Neural cell (in vitro differentiated cells): ENCODE measurements around the gene URB2. TPM values are rescaled to one million over a fixed set of nuclear protein-coding genes. Genes with fewer than 3 reads are reported as not detected.

Source experiments
- H2AFZ ChIP-seq: fragments of 200-600, 300-800 bp; sonication (generic), shearing (Covaris generic); 2 replicates; pipeline ENCODE4 v1.6.0; 2014; ENCODE audit warnings: low read depth, mild to moderate bottlenecking, antibody characterized with exemption, low read length, moderate library complexity
- H3F3A ChIP-seq: fragments of 200-600 bp; shearing (Covaris generic); 2 replicates; pipeline ENCODE4 v1.6.1; 2016; ENCODE audit warnings: mild to moderate bottlenecking, moderate library complexity, mixed read lengths, antibody characterized with exemption, low read length; ENCODE audit not compliant: insufficient read depth, poor library complexity, severe bottlenecking
- H3K27ac ChIP-seq: fragments of 200-600, 300-800 bp; sonication (generic), shearing (Covaris generic); 2 replicates; pipeline ENCODE4 v1.5.1; 2014; ENCODE audit warnings: mild to moderate bottlenecking, low read length, moderate library complexity
- H3K27me3 ChIP-seq: fragments of 300-800, 200-600 bp; sonication (generic), shearing (Covaris generic); 2 replicates; pipeline ENCODE4 v1.6.0; 2014; ENCODE audit warnings: mild to moderate bottlenecking, low read depth, low read length, moderate library complexity; ENCODE audit not compliant: insufficient read depth
- H3K36me3 ChIP-seq: fragments of 300-800, 200-600 bp; sonication (generic), shearing (Covaris generic); 2 replicates; pipeline ENCODE4 v1.5.1; 2014; ENCODE audit warnings: mild to moderate bottlenecking, antibody characterized with exemption, low read length, moderate library complexity; ENCODE audit not compliant: insufficient read depth
- H3K4me2 ChIP-seq: fragments of 300-800, 200-600 bp; sonication (generic), shearing (Covaris generic); 2 replicates; pipeline ENCODE4 v1.6.0; 2014; ENCODE audit warnings: mild to moderate bottlenecking, low read length
- H3K4me3 ChIP-seq: fragments of 300-800, 200-600 bp; sonication (generic), shearing (Covaris generic); 2 replicates; pipeline ENCODE4 v1.5.1; 2014; ENCODE audit warnings: mild to moderate bottlenecking, low read length, moderate library complexity
- H3K79me2 ChIP-seq: fragments of 200-600 bp; shearing (Covaris generic); replicated peaks from 2 replicates; pipeline ENCODE4 v1.6.0; 2014; ENCODE audit warnings: mild to moderate bottlenecking, low read length, moderate library complexity; ENCODE audit not compliant: insufficient read depth
- H3K9ac ChIP-seq: fragments of 300-800, 200-600 bp; sonication (generic), shearing (Covaris generic); 2 replicates; pipeline ENCODE4 v1.6.1; 2016; ENCODE audit warnings: mild to moderate bottlenecking, low read length, mixed read lengths
- H3K9me2 ChIP-seq: fragments of 200-600 bp; shearing (Covaris generic); 2 replicates; pipeline ENCODE4 v1.6.1; 2016; ENCODE audit warnings: mild to moderate bottlenecking, low read length, mixed read lengths; ENCODE audit not compliant: insufficient read depth
- H3K9me3 ChIP-seq: fragments of 200-600, 300-800 bp; sonication (generic), shearing (Covaris generic); 2 replicates; pipeline ENCODE4 v1.6.1; 2016; ENCODE audit warnings: mild to moderate bottlenecking, mixed run types, low read length, moderate library complexity, mixed read lengths
- H4K20me1 ChIP-seq: fragments of 200-600 bp; shearing (Covaris generic); 2 replicates; pipeline ENCODE4 v1.6.1; 2016; ENCODE audit warnings: mild to moderate bottlenecking, mixed run types; ENCODE audit not compliant: insufficient read depth
- EP300 ChIP-seq: fragments of 450-650 bp; conservative IDR thresholded peaks from 2 replicates; pipeline ENCODE4 v1.6.1; 2014; ENCODE audit warnings: antibody characterized with exemption, mild to moderate bottlenecking, moderate library complexity; ENCODE audit not compliant: poor library complexity, severe bottlenecking
- EZH2 ChIP-seq: fragments of 200-600, 300-800 bp; shearing (Covaris generic), sonication (generic); IDR thresholded peaks from 2 replicates; pipeline ENCODE4 v1.6.1; 2014; ENCODE audit warnings: antibody characterized with exemption, low read length, borderline replicate concordance, mild to moderate bottlenecking; ENCODE audit not compliant: insufficient read depth, poor library complexity, severe bottlenecking
- MXI1 ChIP-seq: fragments of 450-650 bp; conservative IDR thresholded peaks from 2 replicates; pipeline ENCODE4 v1.6.1; 2014; ENCODE audit warnings: antibody characterized with exemption, mild to moderate bottlenecking; ENCODE audit not compliant: poor library complexity, severe bottlenecking
- POLR2AphosphoS5 ChIP-seq: IDR thresholded peaks from 2 replicates; pipeline ENCODE4 v1.6.1; 2012
- RAD21 ChIP-seq: fragments of 450-650 bp; conservative IDR thresholded peaks from 2 replicates; pipeline ENCODE4 v1.6.1; 2014; ENCODE audit warnings: antibody characterized with exemption, mild to moderate bottlenecking, moderate library complexity
- REST ChIP-seq: IDR thresholded peaks from 2 replicates; pipeline ENCODE4 v1.6.1; 2012; ENCODE audit warnings: borderline replicate concordance
- SMC3 ChIP-seq: fragments of 450-650 bp; conservative IDR thresholded peaks from 2 replicates; pipeline ENCODE4 v1.6.1; 2014; ENCODE audit warnings: antibody characterized with exemption, mild to moderate bottlenecking, moderate library complexity; ENCODE audit not compliant: poor library complexity
- TAF1 ChIP-seq: IDR thresholded peaks from 2 replicates; pipeline ENCODE4 v1.6.1; 2012; ENCODE audit warnings: low read depth
- polyA plus RNA-seq: library from polyadenylated mRNA; depleted of rRNA; stranded (reverse); fragments of >200 nt; gene quantifications from 2 replicates; pipeline ENCODE4 v1.2.3, GENCODE V29; 2014
- TF ChIP-seq, protein P1 (sequence below): fragments of 450-650 bp; IDR thresholded peaks from 2 replicates; pipeline ENCODE4 v1.5.1; 2014; ENCODE audit warnings: antibody characterized with exemption, mild to moderate bottlenecking, moderate library complexity; ENCODE audit not compliant: poor library complexity, severe bottlenecking

The URB2 gene
- polyA plus RNA-seq, 1 donor from 2014 or later = 5.7 TPM

GRCh38 chr1:229608590-229608989 lies 17.5 kb upstream of the URB2 start:
- Histone ChIP-seq H3K79me2 (no peaks in the 10 kb centered on the region), H2AFZ (no peak overlapping the region), H3K36me3 (peaks cover 30% of the 10 kb centered on the region)

DNA sequence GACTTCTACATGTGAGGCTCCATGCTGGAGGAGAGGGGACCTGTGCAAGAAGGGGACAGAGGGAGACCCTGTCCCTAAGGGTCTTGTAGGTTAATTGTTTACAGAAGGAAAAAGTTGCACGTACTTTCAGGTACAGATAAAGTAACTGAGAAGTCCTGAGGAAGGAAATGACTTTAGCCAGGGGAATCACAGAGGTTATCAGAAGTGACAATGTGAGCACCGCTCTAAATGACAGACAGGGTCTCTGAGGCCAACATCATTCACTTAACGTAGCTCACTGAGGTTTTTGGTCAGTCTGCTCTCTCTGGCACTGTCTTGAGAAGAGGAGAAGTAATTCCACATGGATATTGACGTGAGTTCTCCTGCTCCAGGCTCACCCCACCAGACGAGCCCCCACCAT lies 12.1 kb upstream of the URB2 start:
- no peaks in the 10 kb centered on the region for H3K79me2 ChIP-seq
- no peaks in the 10 kb centered on the region for H3K9me3 ChIP-seq
- peaks cover 12% of the 10 kb centered on the region for H3K36me3 ChIP-seq
- H3K27ac ChIP-seq = no peak overlapping the region
- no peaks in the 10 kb centered on the region for H3K9me2 ChIP-seq
- H3K4me3 ChIP-seq = no peak overlapping the region
- no peak overlapping the region for H3K4me2 ChIP-seq
- H4K20me1 ChIP-seq = no peaks in the 10 kb centered on the region
- no peak for TF ChIP-seq POLR2AphosphoS5
- no peaks in the 10 kb centered on the region for H3F3A ChIP-seq
- H2AFZ ChIP-seq = no peak overlapping the region
- H3K9ac ChIP-seq = no peak overlapping the region
- no peaks in the 10 kb centered on the region for H3K27me3 ChIP-seq

More at GRCh38 chr1:229608590-229608989, 17.5 kb upstream of the URB2 start:
- H3F3A ChIP-seq = no peaks in the 10 kb centered on the region
- no peaks in the 10 kb centered on the region for H3K9me2 ChIP-seq
- H3K9ac ChIP-seq = no peak overlapping the region
- no peak overlapping the region for H3K4me3 ChIP-seq
- no peaks in the 10 kb centered on the region for H3K9me3 ChIP-seq
- H3K27ac ChIP-seq = no peak overlapping the region
- no peak for TF ChIP-seq POLR2AphosphoS5
- TF ChIP-seq RAD21 = no peak
- TF ChIP-seq SMC3 = no peak
- no peak for TF ChIP-seq MXI1
- no peak for TF ChIP-seq EP300
- no peak for TF ChIP-seq TAF1
- no peak for TF ChIP-seq REST
- H3K4me2 ChIP-seq = no peak overlapping the region
- H3K27me3 ChIP-seq = no peaks in the 10 kb centered on the region
- no peaks in the 10 kb centered on the region for H4K20me1 ChIP-seq

GRCh38 chr1:229614701-229615100 lies 11.3 kb upstream of the URB2 start:
- no peaks in the 10 kb centered on the region for H3K27me3 ChIP-seq
- no peak overlapping the region for H3K4me2 ChIP-seq
- H3K9ac ChIP-seq = no peak overlapping the region
- no peak overlapping the region for H3K27ac ChIP-seq
- TF ChIP-seq TAF1 = no peak
- TF ChIP-seq MXI1 = no peak
- TF ChIP-seq RAD21 = no peak
- TF ChIP-seq EP300 = no peak
- TF ChIP-seq, protein P1, sequence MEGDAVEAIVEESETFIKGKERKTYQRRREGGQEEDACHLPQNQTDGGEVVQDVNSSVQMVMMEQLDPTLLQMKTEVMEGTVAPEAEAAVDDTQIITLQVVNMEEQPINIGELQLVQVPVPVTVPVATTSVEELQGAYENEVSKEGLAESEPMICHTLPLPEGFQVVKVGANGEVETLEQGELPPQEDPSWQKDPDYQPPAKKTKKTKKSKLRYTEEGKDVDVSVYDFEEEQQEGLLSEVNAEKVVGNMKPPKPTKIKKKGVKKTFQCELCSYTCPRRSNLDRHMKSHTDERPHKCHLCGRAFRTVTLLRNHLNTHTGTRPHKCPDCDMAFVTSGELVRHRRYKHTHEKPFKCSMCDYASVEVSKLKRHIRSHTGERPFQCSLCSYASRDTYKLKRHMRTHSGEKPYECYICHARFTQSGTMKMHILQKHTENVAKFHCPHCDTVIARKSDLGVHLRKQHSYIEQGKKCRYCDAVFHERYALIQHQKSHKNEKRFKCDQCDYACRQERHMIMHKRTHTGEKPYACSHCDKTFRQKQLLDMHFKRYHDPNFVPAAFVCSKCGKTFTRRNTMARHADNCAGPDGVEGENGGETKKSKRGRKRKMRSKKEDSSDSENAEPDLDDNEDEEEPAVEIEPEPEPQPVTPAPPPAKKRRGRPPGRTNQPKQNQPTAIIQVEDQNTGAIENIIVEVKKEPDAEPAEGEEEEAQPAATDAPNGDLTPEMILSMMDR = no peak
- no peak for TF ChIP-seq REST
- no peak for TF ChIP-seq SMC3
- no peak for TF ChIP-seq POLR2AphosphoS5
- TF ChIP-seq EZH2 = no peak
- no peaks in the 10 kb centered on the region for H3F3A ChIP-seq
- H2AFZ ChIP-seq = no peak overlapping the region
- H3K9me3 ChIP-seq = no peaks in the 10 kb centered on the region
- no peak overlapping the region for H3K4me3 ChIP-seq
- no peaks in the 10 kb centered on the region for H4K20me1 ChIP-seq
- H3K79me2 ChIP-seq = no peaks in the 10 kb centered on the region
- H3K36me3 ChIP-seq = peaks cover 7% of the 10 kb centered on the region
- H3K9me2 ChIP-seq = no peaks in the 10 kb centered on the region
